SK-N-SH (cell line): Measurements from ENCODE around the gene SETBP1. TPM values are rescaled to one million over a fixed set of nuclear protein-coding genes. Genes with fewer than 3 reads are reported as not detected.

Experiments used
- CTCF ChIA-PET: fragments of 300-600, 350-600 bp; formaldehyde crosslinking; extraction: SDS; loops from one replicate; lab custom pipeline; 2021; lab: Yijun Ruan, JAX
- POLR2A ChIA-PET: fragments of 350-600 bp; sonication (Branson Sonifier 250); formaldehyde crosslinking; extraction: SDS; loops from one replicate; lab custom pipeline; 2020; ENCODE audit warnings: antibody characterized with exemption, inconsistent platforms; lab: Yijun Ruan, JAX
- DNase-seq: peaks from one replicate; pipeline ENCODE4 v3.0.0; 2012
- H2AFZ ChIP-seq: fragments of 200-600 bp; sonication (generic); 2 replicates; pipeline ENCODE4 v1.8.1; 2016; ENCODE audit warnings: antibody characterized with exemption, mild to moderate bottlenecking, low read depth
- H3F3A ChIP-seq: fragments of 200-600 bp; sonication (generic); replicated peaks from 2 replicates; pipeline ENCODE3; 2016; ENCODE audit warnings: antibody characterized with exemption, mild to moderate bottlenecking; ENCODE audit not compliant: insufficient read depth
- H3K27ac ChIP-seq, 2 experiments: fragments of 200-500 bp in 1 of 2; fragments of 200-600 bp in 1 of 2; sonication (Bioruptor generic) in 1 of 2; sonication (generic), shearing (Covaris generic) in 1 of 2; 2 replicates each; pipeline versions ENCODE4 v1.5.1 to v1.6.1; 2014 to 2016; ENCODE audit warnings: low read depth in 2 of 2, inconsistent platforms in 1 of 2, low read length in 1 of 2, mild to moderate bottlenecking in 1 of 2, mixed read lengths in 1 of 2
- H3K27me3 ChIP-seq: fragments of 200-600 bp; sonication (generic), shearing (Covaris generic); 2 replicates; pipeline ENCODE4 v1.6.1; 2016; ENCODE audit warnings: mixed run types; ENCODE audit not compliant: insufficient read depth
- H3K36me3 ChIP-seq, 2 experiments: fragments of 200-500 bp in 1 of 2; fragments of 200-600 bp in 1 of 2; sonication (Bioruptor generic) in 1 of 2; sonication (generic) in 1 of 2; replicated peaks in 1 of 2; 2 replicates each; pipeline versions ENCODE3 to v1.5.1; 2014 to 2016; ENCODE audit warnings: low read length in 1 of 2, mild to moderate bottlenecking in 1 of 2; ENCODE audit not compliant: insufficient read depth in 2 of 2, control insufficient read depth in 1 of 2
- H3K4me1 ChIP-seq, 2 experiments: fragments of 200-500 bp in 1 of 2; fragments of 200-600 bp in 1 of 2; sonication (Bioruptor generic) in 1 of 2; sonication (generic), shearing (Covaris generic) in 1 of 2; 2 replicates each; pipeline versions ENCODE4 v1.5.1 to v1.6.1; 2014 to 2016; ENCODE audit warnings: low read depth in 1 of 2, low read length in 1 of 2, mixed run types in 1 of 2; ENCODE audit not compliant: insufficient read depth in 2 of 2, control insufficient read depth in 1 of 2
- H3K4me2 ChIP-seq: fragments of 200-600 bp; sonication (generic), shearing (Covaris generic); 2 replicates; pipeline ENCODE4 v1.6.1; 2017; ENCODE audit warnings: mixed run types
- H3K4me3 ChIP-seq, 2 experiments: fragments of 200-500 bp in 1 of 2; fragments of 200-600 bp in 1 of 2; sonication (Bioruptor generic) in 1 of 2; sonication (generic), shearing (Covaris generic) in 1 of 2; 2 replicates each; pipeline versions ENCODE4 v1.5.1 to v1.8.1; 2014 to 2016; ENCODE audit warnings: low read depth in 2 of 2, inconsistent platforms in 1 of 2, low read length in 1 of 2, mild to moderate bottlenecking in 1 of 2, mixed read lengths in 1 of 2, moderate library complexity in 1 of 2
- H3K79me2 ChIP-seq: fragments of 200-600 bp; sonication (generic); 2 replicates; pipeline ENCODE4 v1.8.1; 2017; ENCODE audit warnings: mild to moderate bottlenecking; ENCODE audit not compliant: insufficient read depth
- H3K9ac ChIP-seq: fragments of 200-600 bp; sonication (generic); 2 replicates; pipeline ENCODE4 v1.6.1; 2017; ENCODE audit warnings: mixed run types
- H3K9me2 ChIP-seq: fragments of 200-600 bp; sonication (generic); 2 replicates; pipeline ENCODE4 v1.6.1; 2017; ENCODE audit warnings: mixed run types
- H3K9me3 ChIP-seq: fragments of 200-600 bp; sonication (generic); 2 replicates; pipeline ENCODE4 v1.6.1; 2017; ENCODE audit warnings: mixed run types, mild to moderate bottlenecking, moderate library complexity
- H4K20me1 ChIP-seq: fragments of 200-600 bp; sonication (generic); 2 replicates; pipeline ENCODE4 v1.6.1; 2017; ENCODE audit warnings: mild to moderate bottlenecking, mixed run types; ENCODE audit not compliant: insufficient read depth
- CHD2 ChIP-seq: fragments of 150-350 bp; IDR thresholded peaks from 2 replicates; pipeline ENCODE4 v1.6.1; 2018; ENCODE audit warnings: low read length; ENCODE audit not compliant: partially characterized antibody
- CTCF ChIP-seq: fragments of 200-600 bp; sonication (generic); IDR thresholded peaks from 2 replicates; pipeline ENCODE4 v1.6.1; 2017; ENCODE audit warnings: antibody characterized with exemption, mild to moderate bottlenecking, moderate library complexity
- EZH2phosphoT487 ChIP-seq: fragments of 200-600 bp; sonication (generic); IDR thresholded peaks from 2 replicates; pipeline ENCODE4 v1.6.1; 2017; ENCODE audit warnings: low read depth, mixed run types, mild to moderate bottlenecking, antibody characterized with exemption, moderate library complexity, borderline replicate concordance
- FOXJ3 ChIP-seq: sonication (generic); formaldehyde crosslinking; IDR thresholded peaks from 2 replicates; pipeline ENCODE4 v1.5.1; 2020; ENCODE audit warnings: mild to moderate bottlenecking, missing genetic modification reagents
- GABPA ChIP-seq: IDR thresholded peaks from 2 replicates; pipeline ENCODE4 v1.4.0; 2012; ENCODE audit warnings: low read depth, mild to moderate bottlenecking
- GATA2 ChIP-seq: sonication (generic); formaldehyde crosslinking; IDR thresholded peaks from 2 replicates; pipeline ENCODE4 v1.5.0; 2020; ENCODE audit warnings: mild to moderate bottlenecking, missing genetic modification reagents
- IRF3 ChIP-seq: fragments of 150-350 bp; IDR thresholded peaks from 2 replicates; pipeline ENCODE4 v1.6.1; 2016; ENCODE audit warnings: mild to moderate bottlenecking, low read depth, low read length
- JUND ChIP-seq: IDR thresholded peaks from 2 replicates; pipeline ENCODE4 v1.4.0; 2012
- MAX ChIP-seq: IDR thresholded peaks from 2 replicates; pipeline ENCODE4 v1.4.0; 2012; ENCODE audit warnings: low read depth
- MXI1 ChIP-seq: IDR thresholded peaks from 2 replicates; pipeline ENCODE4 v1.6.1; 2012; ENCODE audit warnings: mild to moderate bottlenecking, low read depth, low read length, improper control_type of control experiment
- NFIC ChIP-seq: IDR thresholded peaks from 2 replicates; pipeline ENCODE4 v1.4.0; 2012; ENCODE audit warnings: borderline replicate concordance
- NRF1 ChIP-seq: IDR thresholded peaks from 2 replicates; pipeline ENCODE4 v1.6.1; 2012; ENCODE audit warnings: low read depth, mild to moderate bottlenecking, low read length
- PBX3 ChIP-seq: IDR thresholded peaks from 2 replicates; pipeline ENCODE4; 2012
- REST ChIP-seq: IDR thresholded peaks from 2 replicates; pipeline ENCODE4 v1.6.1; 2012; ENCODE audit warnings: mild to moderate bottlenecking, low read depth, low read length, moderate library complexity
- RXRA ChIP-seq: IDR thresholded peaks from 2 replicates; pipeline ENCODE4 v1.4.0; 2012; ENCODE audit warnings: low read depth, mild to moderate bottlenecking, borderline replicate concordance
- SIN3A ChIP-seq: IDR thresholded peaks from 2 replicates; pipeline ENCODE4 v1.6.1; 2012; ENCODE audit warnings: low read depth, mild to moderate bottlenecking, low read length, moderate library complexity, borderline replicate concordance
- TCF12 ChIP-seq: IDR thresholded peaks from 2 replicates; pipeline ENCODE4 v1.4.0; 2012
- YY1 ChIP-seq: IDR thresholded peaks from 2 replicates; pipeline ENCODE4 v1.4.0; 2012; ENCODE audit warnings: low read depth, mild to moderate bottlenecking
- ZBTB33 ChIP-seq: IDR thresholded peaks from 2 replicates; pipeline ENCODE4 v1.4.0; 2012; ENCODE audit warnings: low read depth, borderline replicate concordance
- whole genome bisulfite sequencing: methylation state at CpG from one replicate; pipeline ENCODE4 v1.1.6; 2017; ENCODE audit warnings: low lambda C conversion rate; 5-methylcytosine and 5-hydroxymethylcytosine counted together
- polyA plus RNA-seq, 3 experiments: library from polyadenylated mRNA; depleted of rRNA; stranded (reverse); fragments of >200 nt; gene quantifications; 2 replicates each; pipeline ENCODE4 v1.2.3, GENCODE V29; 2012

Gene SETBP1
- polyA plus RNA-seq, 1 of the 3 experiments (the other 2 are of a cell fraction), result 3.0 TPM

- Histone ChIP-seq H3K27ac (no peak overlapping the region), H3F3A (peaks cover 4% of the 10 kb centered on the region), H3K9ac (no peak overlapping the region), H3K9me3 (no peaks in the 10 kb centered on the region), H4K20me1 (no peaks in the 10 kb centered on the region), H3K79me2 (no peaks in the 10 kb centered on the region), H3K27me3 (no peaks in the 10 kb centered on the region), H3K36me3 (no peaks in the 10 kb centered on the region), H2AFZ (no peak overlapping the region), H3K9me2 (no peaks in the 10 kb centered on the region), H3K4me2 (no peak overlapping the region), H3K4me1 (no peaks in the 10 kb centered on the region; a peak in 1 of 4 replicates), H3K4me3 (no peak overlapping the region)
- TF ChIP-seq TCF12 (no peak), EZH2phosphoT487 (no peak), MXI1 (no peak), CTCF (no peak), MAX (no peak), FOXJ3 (no peak)
- ChIA-PET POLR2A (no interaction called here), CTCF (interaction anchor here (1.6 kb wide), 1 partner anchor 316 kb away, joined by 5 read pairs; no protein-coding TSS in a partner anchor)
- WGBS, result 94% methylated on average over 6 of the region's 6 CpGs
- DNase-seq, result no peak
These were observed 216.2 kb downstream of the SETBP1 start for GRCh38 chr18:44896846-44897245.

- Histone ChIP-seq H3K9me2 (no peaks in the 10 kb centered on the region), H3K79me2 (no peaks in the 10 kb centered on the region), H3K4me2 (no peak overlapping the region), H3F3A (peaks cover 4% of the 10 kb centered on the region), H3K36me3 (no peaks in the 10 kb centered on the region), H3K27me3 (no peaks in the 10 kb centered on the region), H3K9ac (no peak overlapping the region), H4K20me1 (no peaks in the 10 kb centered on the region), H3K4me1 (no peaks in the 10 kb centered on the region; a peak in 1 of 4 replicates), H2AFZ (no peak overlapping the region), H3K4me3 (no peak overlapping the region), H3K27ac (no peak overlapping the region), H3K9me3 (no peaks in the 10 kb centered on the region)
- ChIA-PET POLR2A (no interaction called here), CTCF (interaction anchor here (1.6 kb wide), 1 partner anchor 316 kb away, joined by 5 read pairs; no protein-coding TSS in a partner anchor)
- DNase-seq, result no peak
- 85% methylated on average over 8 of the region's 8 CpGs for WGBS
- no peak for TF ChIP-seq NFIC
- no peak for TF ChIP-seq MXI1
- no peak for TF ChIP-seq SIN3A
- no peak for TF ChIP-seq PBX3
- TF ChIP-seq JUND, result no peak
- TF ChIP-seq IRF3, result no peak
- no peak for TF ChIP-seq CHD2
- no peak for TF ChIP-seq FOXJ3
- TF ChIP-seq ZBTB33, result no peak
- TF ChIP-seq RXRA, result no peak
- TF ChIP-seq YY1, result no peak
- TF ChIP-seq NRF1, result no peak
- no peak for TF ChIP-seq REST
- no peak for TF ChIP-seq GATA2
- no peak for TF ChIP-seq GABPA
These were observed 216.7 kb downstream of the SETBP1 start for GRCh38 chr18:44897411-44897810.
